Measurements from ENCODE around the gene TECPR1.
A peak's percentile ranks its signal among the peaks of the same experiment; 100 is the strongest.

TECPR1 gene

DNA sequence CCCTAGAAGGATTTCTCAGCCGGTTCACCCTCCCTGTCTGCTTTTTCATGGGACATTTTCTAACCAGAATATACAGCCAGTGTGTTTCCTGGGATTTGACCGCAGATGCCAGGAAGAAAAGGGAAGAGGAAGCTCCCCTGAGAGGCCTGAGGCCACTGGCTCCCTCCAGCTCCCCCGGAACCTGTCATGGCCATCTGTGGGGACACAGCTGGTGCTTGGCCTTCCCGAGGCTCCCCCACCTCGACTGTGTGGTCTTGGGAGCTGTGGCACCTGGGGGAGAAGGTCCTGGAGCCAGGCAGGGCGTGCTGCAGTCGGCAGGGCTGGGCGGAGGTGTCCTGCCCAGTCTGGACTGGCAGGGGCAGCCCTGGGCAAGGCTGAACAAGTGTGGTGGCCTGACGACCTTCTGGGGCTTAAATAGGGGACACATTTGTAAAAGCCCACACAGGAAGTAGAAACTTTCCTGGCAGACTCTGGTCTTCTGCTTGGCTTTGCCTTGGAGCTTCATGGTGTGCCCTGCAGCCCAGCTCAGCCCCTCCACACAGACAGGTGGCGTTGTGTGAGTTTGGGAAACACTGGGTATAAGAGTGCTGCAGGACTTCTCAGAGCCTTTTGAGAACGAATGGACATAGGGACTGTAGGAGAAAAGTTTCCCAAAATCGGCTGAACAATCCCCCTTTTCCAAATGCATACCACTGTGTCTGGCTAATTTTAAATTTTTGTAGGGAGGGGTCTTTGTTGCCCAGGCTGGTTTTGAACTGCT lies 36.2 kb upstream of the TECPR1 start:
- H2BK5ac ChIP-seq (ENCODE audit: low read length) = no peak overlapping the region
- no peak overlapping the region for H4K91ac ChIP-seq (ENCODE audit: low read depth, low read length, poor library complexity)
- no peak overlapping the region for H3K27ac ChIP-seq (replicated peaks; ENCODE audit: low read length)
- H3K4me3 ChIP-seq (ENCODE audit: low read length in 2 of 2) = no peak overlapping the region
- no peak for DNase-seq (ENCODE audit: low spot score)
- H3K4me1 ChIP-seq (ENCODE audit: control insufficient read depth in 2 of 2, insufficient read depth in 1 of 2, low read depth in 1 of 2, low read length in 2 of 2) = peaks cover 13 to 23% of the 10 kb centered on the region in 2 donors
- no peak overlapping the region for H3K9ac ChIP-seq (ENCODE audit: low read depth, low read length, poor library complexity)
- no peak overlapping the region for H2AK5ac ChIP-seq (ENCODE audit: low read depth, low read length)
- WGBS, 2 donors (ENCODE audit: extremely low coverage in 2 of 2, insufficient read length in 2 of 2, insufficient replicate concordance in 1 of 2) = no CpG with 5 or more reads among the region's 12 CpGs
- H3K79me1 ChIP-seq (ENCODE audit: low read depth, low read length) = peaks cover 33% of the 10 kb centered on the region
- H3K36me3 ChIP-seq (replicated peaks in 1 of 2; ENCODE audit: control insufficient read depth in 2 of 2, insufficient read depth in 2 of 2, low read length in 2 of 2) = peaks cover 18 to 79% of the 10 kb centered on the region in 2 donors
- no peaks in the 10 kb centered on the region for H3K27me3 ChIP-seq (ENCODE audit: control insufficient read depth in 3 of 3, insufficient read depth in 3 of 3, low read depth in 1 of 3, low read length in 3 of 3)
- H3K4ac ChIP-seq (ENCODE audit: low read length) = no peak overlapping the region
- H2BK15ac ChIP-seq (ENCODE audit: low read length) = no peak overlapping the region
- peaks cover 0 to 3% of the 10 kb centered on the region in 2 donors for H3K9me3 ChIP-seq (replicated peaks in 1 of 2; ENCODE audit: control insufficient read depth in 2 of 2, insufficient read depth in 1 of 2, low read depth in 1 of 2, low read length in 2 of 2)
- H3K4me2 ChIP-seq (ENCODE audit: insufficient read depth, low read length, poor library complexity, severe bottlenecking) = no peak overlapping the region
- no peak overlapping the region for H3K18ac ChIP-seq (ENCODE audit: low read length)
- no peak overlapping the region for H3K14ac ChIP-seq (ENCODE audit: low read length)
- no peak overlapping the region for H2AFZ ChIP-seq (ENCODE audit: low read length)
- H3K23ac ChIP-seq (ENCODE audit: low read depth, low read length, poor library complexity) = no peak overlapping the region
- H4K8ac ChIP-seq (ENCODE audit: low read depth, low read length) = no peak overlapping the region
- H2BK12ac ChIP-seq (ENCODE audit: low read length) = no peak overlapping the region
- H2BK120ac ChIP-seq (ENCODE audit: low read depth, low read length) = no peak overlapping the region

DNA sequence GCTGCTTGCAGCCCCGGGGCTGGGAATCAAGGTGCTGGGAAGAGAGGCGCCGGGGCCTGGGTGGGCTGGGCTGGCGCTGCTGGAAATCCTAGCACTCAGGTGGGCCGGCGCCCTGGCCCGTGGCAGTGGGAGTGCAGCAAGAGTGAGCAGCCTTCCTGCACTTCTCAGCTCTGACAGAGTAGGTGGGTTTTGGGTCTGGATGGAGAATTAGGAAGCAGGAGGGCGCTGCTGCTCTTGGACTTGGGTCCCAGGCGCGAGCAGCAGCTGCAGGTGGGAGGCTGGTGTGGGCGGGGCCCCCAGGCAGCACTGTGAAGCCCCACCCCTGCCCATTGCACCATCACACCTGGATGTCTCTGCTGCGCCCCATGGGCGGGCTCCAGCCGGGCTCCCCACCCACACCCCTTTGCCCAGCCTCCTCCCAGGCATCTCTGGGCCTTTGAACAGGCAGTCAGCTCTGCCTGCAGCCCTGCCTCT lies 35.5 kb upstream of the TECPR1 start:
- Histone ChIP-seq H2AK5ac (ENCODE audit: low read depth, low read length) (peak overlapping the region; percentile 18), H3K4ac (ENCODE audit: low read length) (no peak overlapping the region), H3K27me3 (ENCODE audit: control insufficient read depth in 3 of 3, insufficient read depth in 3 of 3, low read depth in 1 of 3, low read length in 3 of 3) (no peaks in the 10 kb centered on the region), H2BK120ac (ENCODE audit: low read depth, low read length) (no peak overlapping the region), H4K8ac (ENCODE audit: low read depth, low read length) (peak overlapping the region; percentile 65), H4K91ac (ENCODE audit: low read depth, low read length, poor library complexity) (no peak overlapping the region), H2BK15ac (ENCODE audit: low read length) (no peak overlapping the region), H3K36me3 (replicated peaks in 1 of 2; ENCODE audit: control insufficient read depth in 2 of 2, insufficient read depth in 2 of 2, low read length in 2 of 2) (peaks cover 15 to 79% of the 10 kb centered on the region in 2 donors), H3K18ac (ENCODE audit: low read length) (no peak overlapping the region), H3K79me1 (ENCODE audit: low read depth, low read length) (peaks cover 33% of the 10 kb centered on the region), H3K14ac (ENCODE audit: low read length) (peak overlapping the region; percentile 9), H3K4me1 (ENCODE audit: control insufficient read depth in 2 of 2, insufficient read depth in 1 of 2, low read depth in 1 of 2, low read length in 2 of 2) (peaks cover 18 to 26% of the 10 kb centered on the region in 2 donors), H3K4me3 (ENCODE audit: low read length in 2 of 2) (no peak overlapping the region), H2BK5ac (ENCODE audit: low read length) (peak overlapping the region; percentile 18), H2BK12ac (ENCODE audit: low read length) (no peak overlapping the region), H3K27ac (replicated peaks; ENCODE audit: low read length) (no peak overlapping the region), H2AFZ (ENCODE audit: low read length) (no peak overlapping the region), H3K4me2 (ENCODE audit: insufficient read depth, low read length, poor library complexity, severe bottlenecking) (no peak overlapping the region), H3K9ac (ENCODE audit: low read depth, low read length, poor library complexity) (no peak overlapping the region), H3K23ac (ENCODE audit: low read depth, low read length, poor library complexity) (peak overlapping the region; percentile 22), H3K9me3 (replicated peaks in 1 of 2; ENCODE audit: control insufficient read depth in 2 of 2, insufficient read depth in 1 of 2, low read depth in 1 of 2, low read length in 2 of 2) (peaks cover 0 to 3% of the 10 kb centered on the region in 2 donors)
- no CpG with 5 or more reads among the region's 14 CpGs for WGBS, 2 donors (ENCODE audit: extremely low coverage in 2 of 2, insufficient read length in 2 of 2, insufficient replicate concordance in 1 of 2)
- DNase-seq (ENCODE audit: low spot score) = no peak

DNA sequence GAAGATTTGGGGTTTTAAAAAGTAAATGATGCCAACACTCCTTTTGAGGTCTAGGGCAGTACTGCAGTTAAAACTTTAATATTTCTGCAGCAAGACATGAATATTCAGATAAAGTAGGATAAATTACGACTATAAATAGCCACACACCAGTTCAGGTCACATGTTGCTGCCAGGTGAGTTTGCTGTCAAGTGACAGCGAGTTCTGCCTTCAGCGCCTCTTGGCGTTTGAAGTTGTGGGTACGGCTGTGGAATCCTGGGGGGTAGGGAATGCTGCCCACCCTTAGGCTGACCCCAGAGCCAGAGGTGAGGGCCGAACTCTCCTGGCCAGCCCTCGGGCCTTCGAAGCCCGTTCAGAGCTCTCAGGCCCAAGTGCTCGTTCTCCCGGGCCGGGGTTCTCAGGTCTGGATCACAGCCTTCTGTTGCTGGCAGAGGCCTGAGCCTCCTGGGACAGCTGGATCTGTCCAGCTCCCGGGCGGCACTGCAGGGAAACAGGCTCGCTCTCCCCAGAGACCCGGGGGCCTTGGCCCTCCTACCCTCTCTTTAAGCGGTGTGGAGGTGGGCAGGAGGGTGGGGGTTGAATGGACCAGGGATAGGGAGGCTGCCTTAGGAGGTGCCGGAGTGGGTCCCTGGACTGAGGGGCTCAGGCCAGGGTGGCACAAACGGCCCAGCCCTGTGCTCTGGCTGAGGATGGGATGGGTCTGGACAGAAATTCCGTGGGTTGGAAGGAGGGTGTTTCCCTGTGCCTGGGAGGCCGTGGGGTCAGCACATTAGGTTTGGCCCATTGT lies 34.9 kb upstream of the TECPR1 start:
- no peak for DNase-seq (ENCODE audit: low spot score)
- Histone ChIP-seq H4K8ac (ENCODE audit: low read depth, low read length) (peak overlapping the region; percentile 65), H3K18ac (ENCODE audit: low read length) (no peak overlapping the region), H3K79me1 (ENCODE audit: low read depth, low read length) (peaks cover 35% of the 10 kb centered on the region), H3K4ac (ENCODE audit: low read length) (no peak overlapping the region), H3K27ac (replicated peaks; ENCODE audit: low read length) (no peak overlapping the region), H3K4me1 (ENCODE audit: control insufficient read depth in 2 of 2, insufficient read depth in 1 of 2, low read depth in 1 of 2, low read length in 2 of 2) (peaks cover 20 to 29% of the 10 kb centered on the region in 2 donors), H3K14ac (ENCODE audit: low read length) (peak overlapping the region; percentile 9), H3K23ac (ENCODE audit: low read depth, low read length, poor library complexity) (peak overlapping the region; percentile 65), H3K9ac (ENCODE audit: low read depth, low read length, poor library complexity) (peak overlapping the region; percentile 78), H3K27me3 (ENCODE audit: control insufficient read depth in 3 of 3, insufficient read depth in 3 of 3, low read depth in 1 of 3, low read length in 3 of 3) (no peaks in the 10 kb centered on the region), H3K36me3 (replicated peaks in 1 of 2; ENCODE audit: control insufficient read depth in 2 of 2, insufficient read depth in 2 of 2, low read length in 2 of 2) (peaks cover 10 to 74% of the 10 kb centered on the region in 2 donors), H4K91ac (ENCODE audit: low read depth, low read length, poor library complexity) (no peak overlapping the region), H3K9me3 (replicated peaks in 1 of 2; ENCODE audit: control insufficient read depth in 2 of 2, insufficient read depth in 1 of 2, low read depth in 1 of 2, low read length in 2 of 2) (peaks cover 0 to 1% of the 10 kb centered on the region in 2 donors), H2AFZ (ENCODE audit: low read length) (no peak overlapping the region), H2AK5ac (ENCODE audit: low read depth, low read length) (peak overlapping the region; percentile 18), H2BK15ac (ENCODE audit: low read length) (no peak overlapping the region), H2BK12ac (ENCODE audit: low read length) (no peak overlapping the region), H2BK120ac (ENCODE audit: low read depth, low read length) (no peak overlapping the region), H2BK5ac (ENCODE audit: low read length) (peak overlapping the region; percentile 18), H3K4me2 (ENCODE audit: insufficient read depth, low read length, poor library complexity, severe bottlenecking) (no peak overlapping the region), H3K4me3 (ENCODE audit: low read length in 2 of 2) (no peak overlapping the region)
- WGBS, 2 donors (ENCODE audit: extremely low coverage in 2 of 2, insufficient read length in 2 of 2, insufficient replicate concordance in 1 of 2) = no CpG with 5 or more reads among the region's 21 CpGs

DNA sequence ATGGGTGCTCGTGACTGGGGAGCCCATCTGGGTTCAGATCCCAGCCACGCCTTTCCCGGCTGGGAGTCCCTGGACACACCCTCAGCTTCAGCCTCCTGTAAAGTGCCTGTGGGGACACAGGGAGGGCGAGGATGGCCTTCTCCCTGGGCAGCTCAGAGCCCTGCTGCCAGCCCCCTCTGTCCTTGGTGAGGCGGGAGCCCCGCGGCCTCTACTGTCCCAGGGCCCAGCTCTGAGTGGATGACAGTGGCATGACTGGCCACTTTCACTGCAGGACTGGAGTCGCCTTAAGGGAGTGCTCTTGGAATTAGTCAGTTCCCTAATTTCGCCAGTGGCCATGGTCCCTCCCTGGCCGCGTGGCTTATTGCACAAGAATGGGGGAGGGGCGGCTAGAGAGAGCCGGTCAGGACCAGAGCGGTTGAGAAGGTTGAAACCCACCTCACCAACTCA lies 34.1 kb upstream of the TECPR1 start:
- peak overlapping the region; percentile 21 for H3K14ac ChIP-seq (ENCODE audit: low read length)
- H2AK5ac ChIP-seq (ENCODE audit: low read depth, low read length) = no peak overlapping the region
- H3K4me3 ChIP-seq (ENCODE audit: low read length in 2 of 2) = no peak overlapping the region
- peaks cover 20 to 29% of the 10 kb centered on the region in 2 donors for H3K4me1 ChIP-seq (ENCODE audit: control insufficient read depth in 2 of 2, insufficient read depth in 1 of 2, low read depth in 1 of 2, low read length in 2 of 2)
- peaks cover 37% of the 10 kb centered on the region for H3K79me1 ChIP-seq (ENCODE audit: low read depth, low read length)
- H3K4ac ChIP-seq (ENCODE audit: low read length) = no peak overlapping the region
- H3K27me3 ChIP-seq (ENCODE audit: control insufficient read depth in 3 of 3, insufficient read depth in 3 of 3, low read depth in 1 of 3, low read length in 3 of 3) = no peaks in the 10 kb centered on the region
- H2BK15ac ChIP-seq (ENCODE audit: low read length) = no peak overlapping the region
- no peak overlapping the region for H2BK120ac ChIP-seq (ENCODE audit: low read depth, low read length)
- H3K4me2 ChIP-seq (ENCODE audit: insufficient read depth, low read length, poor library complexity, severe bottlenecking) = no peak overlapping the region
- no peak overlapping the region for H4K8ac ChIP-seq (ENCODE audit: low read depth, low read length)
- peak overlapping the region; percentile 71 for H3K18ac ChIP-seq (ENCODE audit: low read length)
- no peak overlapping the region for H2AFZ ChIP-seq (ENCODE audit: low read length)
- no peak overlapping the region for H2BK5ac ChIP-seq (ENCODE audit: low read length)
- WGBS, 2 donors (ENCODE audit: extremely low coverage in 2 of 2, insufficient read length in 2 of 2, insufficient replicate concordance in 1 of 2) = no CpG with 5 or more reads among the region's 14 CpGs
- H3K36me3 ChIP-seq (replicated peaks in 1 of 2; ENCODE audit: control insufficient read depth in 2 of 2, insufficient read depth in 2 of 2, low read length in 2 of 2) = peaks cover 6 to 66% of the 10 kb centered on the region in 2 donors
- H3K23ac ChIP-seq (ENCODE audit: low read depth, low read length, poor library complexity) = peak overlapping the region; percentile 85
- H3K27ac ChIP-seq (replicated peaks; ENCODE audit: low read length) = no peak overlapping the region
- H4K91ac ChIP-seq (ENCODE audit: low read depth, low read length, poor library complexity) = no peak overlapping the region
- H3K9me3 ChIP-seq (replicated peaks in 1 of 2; ENCODE audit: control insufficient read depth in 2 of 2, insufficient read depth in 1 of 2, low read depth in 1 of 2, low read length in 2 of 2) = no peaks in the 10 kb centered on the region
- no peak overlapping the region for H2BK12ac ChIP-seq (ENCODE audit: low read length)
- no peak overlapping the region for H3K9ac ChIP-seq (ENCODE audit: low read depth, low read length, poor library complexity)
- DNase-seq (ENCODE audit: low spot score) = no peak

Data from neuronal stem cell (in vitro differentiated cells).